Lower leg skin (tissue), 3 donors: ENCODE data around the gene RTF2.

Experiments used
- CTCF ChIP-seq, 3 donors: fragments of 450-650 bp; IDR thresholded peaks; one replicate each; pipeline ENCODE4 v1.5.1; 2016; ENCODE audit warnings: antibody characterized with exemption in 3 of 3, mild to moderate bottlenecking in 3 of 3, moderate library complexity in 2 of 3
- POLR2A ChIP-seq, 2 donors: fragments of 450-650 bp; IDR thresholded peaks; one replicate each; pipeline ENCODE4 v1.6.1; 2016 to 2017; ENCODE audit warnings: antibody characterized with exemption in 2 of 2, mild to moderate bottlenecking in 1 of 2, moderate library complexity in 1 of 2

DNA sequence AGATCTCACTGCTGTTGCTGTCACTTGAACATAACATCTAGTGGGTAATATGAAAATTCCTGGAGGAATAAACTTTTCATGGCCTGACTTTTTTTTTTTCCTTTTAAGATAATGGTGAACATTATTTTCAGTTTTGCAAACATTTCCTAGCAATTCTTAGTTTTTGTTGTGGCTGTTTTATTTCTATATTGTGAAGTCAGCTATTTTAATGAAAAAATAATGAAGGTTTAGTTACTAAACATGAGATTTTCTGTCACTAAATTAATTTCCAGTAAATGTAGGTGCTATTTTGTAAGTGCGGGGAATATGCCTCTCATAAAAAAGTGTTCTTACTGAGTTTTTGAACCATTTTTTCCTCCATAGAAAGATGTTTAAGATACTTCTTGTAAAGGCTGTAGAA, 32.7 kb downstream of the RTF2 start:
- TF ChIP-seq CTCF (IDR thresholded peaks at IDR 0.05): no peak
- TF ChIP-seq POLR2A (IDR thresholded peaks at IDR 0.05): no peak
